Esophagus squamous epithelium (tissue), 4 donors: ENCODE measurements around the gene KLHL28.

ENCODE experiments used
- CTCF ChIP-seq, 6 experiments: fragments of 450-650 bp in 4 of 6; fragments of 200-600 bp in 2 of 6; sonication (generic) in 2 of 6; IDR thresholded peaks; one replicate each; pipeline ENCODE4 v1.5.1; 2016 to 2019; ENCODE audit warnings: antibody characterized with exemption in 6 of 6, mild to moderate bottlenecking in 4 of 6, moderate library complexity in 4 of 6
- POLR2A ChIP-seq, 4 donors: fragments of 450-650 bp; IDR thresholded peaks; one replicate each; pipeline ENCODE4 v1.6.1; 2017; ENCODE audit warnings: antibody characterized with exemption in 4 of 4, mild to moderate bottlenecking in 4 of 4, moderate library complexity in 3 of 4

GRCh38 chr14:44937547-44937946 is 24.2 kb downstream of the KLHL28 start:
- TF ChIP-seq CTCF (IDR thresholded peaks at IDR 0.05), result no peak
- no peak for TF ChIP-seq POLR2A (IDR thresholded peaks at IDR 0.05)
